H9 (cell line): ENCODE measurements around the gene MAD1L1. TPM values are rescaled to one million over a fixed set of nuclear protein-coding genes. Genes with fewer than 3 reads are reported as not detected.
A peak's percentile ranks its signal among the peaks of the same experiment; 100 is the strongest.

Experiments
- DNase-seq: peaks from one replicate; pipeline ENCODE4 v3.0.0-alpha.2; 2017
- H2AFZ ChIP-seq: one replicate; pipeline ENCODE4 v1.6.1; 2013; ENCODE audit warnings: mild to moderate bottlenecking, low read length, control low read depth, moderate library complexity
- H2AK5ac ChIP-seq: 2 replicates; pipeline ENCODE4 v1.6.1; 2013; ENCODE audit warnings: low read length, control low read depth, mixed read lengths; ENCODE audit not compliant: insufficient read length
- H2BK120ac ChIP-seq: one replicate; pipeline ENCODE4 v1.6.1; 2013; ENCODE audit warnings: low read depth, mild to moderate bottlenecking, low read length, control low read depth, inconsistent platforms; ENCODE audit not compliant: poor library complexity, severe bottlenecking
- H2BK12ac ChIP-seq: 2 replicates; pipeline ENCODE4 v1.6.1; 2013; ENCODE audit warnings: low read length, control low read depth, mixed read lengths, low read depth; ENCODE audit not compliant: insufficient read length
- H2BK15ac ChIP-seq: 2 replicates; pipeline ENCODE4 v1.6.1; 2013; ENCODE audit warnings: low read depth, low read length, control low read depth
- H2BK20ac ChIP-seq: one replicate; pipeline ENCODE4 v1.6.1; 2013; ENCODE audit warnings: low read depth, mild to moderate bottlenecking, low read length, control low read depth, inconsistent platforms; ENCODE audit not compliant: poor library complexity, severe bottlenecking
- H2BK5ac ChIP-seq: 2 replicates; pipeline ENCODE4 v1.6.1; 2013; ENCODE audit warnings: low read length, control low read depth, mixed read lengths; ENCODE audit not compliant: insufficient read length
- H3K14ac ChIP-seq: 2 replicates; pipeline ENCODE4 v1.6.1; 2013; ENCODE audit warnings: low read length, control low read depth; ENCODE audit not compliant: insufficient read depth
- H3K18ac ChIP-seq: 2 replicates; pipeline ENCODE4 v1.6.1; 2013; ENCODE audit warnings: low read depth, mild to moderate bottlenecking, mixed read lengths, low read length, control low read depth; ENCODE audit not compliant: insufficient read length
- H3K23ac ChIP-seq: 2 replicates; pipeline ENCODE4 v1.6.1; 2013; ENCODE audit warnings: low read length, control low read depth, mixed read lengths, low read depth; ENCODE audit not compliant: insufficient read length
- H3K23me2 ChIP-seq: 2 replicates; pipeline ENCODE4 v1.6.1; 2013; ENCODE audit warnings: low read depth, mild to moderate bottlenecking, mixed read lengths, low read length, control low read depth; ENCODE audit not compliant: insufficient read length, poor library complexity, severe bottlenecking
- H3K27ac ChIP-seq: 2 replicates; pipeline ENCODE4 v1.5.1; 2013; ENCODE audit warnings: low read length, control low read depth, mixed read lengths, low read depth; ENCODE audit not compliant: insufficient read length
- H3K27me3 ChIP-seq: 2 replicates; pipeline ENCODE4 v1.6.1; 2013; ENCODE audit warnings: low read length, control low read depth, inconsistent platforms; ENCODE audit not compliant: insufficient read depth
- H3K4ac ChIP-seq: 2 replicates; pipeline ENCODE4 v1.6.1; 2013; ENCODE audit warnings: low read depth, mild to moderate bottlenecking, control low read depth, inconsistent platforms, low read length, moderate library complexity
- H3K4me1 ChIP-seq: 2 replicates; pipeline ENCODE4 v1.6.1; 2013; ENCODE audit warnings: low read length, control low read depth, inconsistent platforms; ENCODE audit not compliant: insufficient read depth
- H3K4me2 ChIP-seq: 2 replicates; pipeline ENCODE4 v1.6.1; 2013; ENCODE audit warnings: low read length, control low read depth, mixed read lengths; ENCODE audit not compliant: insufficient read length, insufficient read depth
- H3K56ac ChIP-seq: 2 replicates; pipeline ENCODE4 v1.6.1; 2013; ENCODE audit warnings: low read depth, mild to moderate bottlenecking, mixed read lengths, low read length, control low read depth; ENCODE audit not compliant: insufficient read length
- H3K79me1 ChIP-seq: 2 replicates; pipeline ENCODE4 v1.6.1; 2013; ENCODE audit warnings: low read depth, mild to moderate bottlenecking, moderate library complexity, low read length, control low read depth, inconsistent platforms; ENCODE audit not compliant: insufficient read depth, poor library complexity, severe bottlenecking
- H3K79me2 ChIP-seq: 2 replicates; pipeline ENCODE4 v1.6.1; 2013; ENCODE audit warnings: low read length, control low read depth, inconsistent platforms; ENCODE audit not compliant: insufficient read depth
- H3K9ac ChIP-seq: 2 replicates; pipeline ENCODE4 v1.6.1; 2013; ENCODE audit warnings: low read length, control low read depth, mixed read lengths; ENCODE audit not compliant: insufficient read length; ENCODE audit errors: extremely low read depth
- H3K9me3 ChIP-seq: one replicate; pipeline ENCODE4 v1.6.1; 2013; ENCODE audit warnings: low read depth, low read length, inconsistent platforms; ENCODE audit not compliant: control insufficient read depth
- H3T11ph ChIP-seq: one replicate; pipeline ENCODE4 v1.6.1; 2013; ENCODE audit warnings: mild to moderate bottlenecking, low read length, control low read depth, inconsistent platforms
- H4K20me1 ChIP-seq: one replicate; pipeline ENCODE4 v1.6.1; 2013; ENCODE audit not compliant: control insufficient read depth, insufficient read length, insufficient read depth
- H4K5ac ChIP-seq: 2 replicates; pipeline ENCODE4 v1.6.1; 2013; ENCODE audit warnings: low read depth, mild to moderate bottlenecking, mixed read lengths, low read length, control low read depth; ENCODE audit not compliant: insufficient read length
- H4K8ac ChIP-seq: replicated peaks from 2 replicates; pipeline ENCODE4 v1.6.1; 2013; ENCODE audit warnings: low read length, control low read depth, mixed read lengths, low read depth; ENCODE audit not compliant: insufficient read length
- H4K91ac ChIP-seq: 2 replicates; pipeline ENCODE4 v1.6.1; 2013; ENCODE audit warnings: low read depth, mild to moderate bottlenecking, moderate library complexity, mixed read lengths, low read length, control low read depth; ENCODE audit not compliant: insufficient read length
- H3K27ac Mint-ChIP-seq, 3 experiments: 2 replicates in 2 of 3; 3 replicates in 1 of 3; pipeline ENCODE4 v1.8.0; 2020 to 2021; ENCODE audit warnings: mixed read lengths in 3 of 3, mild to moderate bottlenecking in 1 of 3, moderate library complexity in 1 of 3
- H3K27me3 Mint-ChIP-seq: 2 replicates; pipeline ENCODE4 v1.8.0; 2021; ENCODE audit warnings: low read depth, mild to moderate bottlenecking, moderate library complexity, mixed read lengths
- H3K36me3 Mint-ChIP-seq, 3 experiments: 2 replicates in 2 of 3; 3 replicates in 1 of 3; pipeline ENCODE4 v1.8.0; 2020 to 2021; ENCODE audit warnings: low read depth in 3 of 3, mixed read lengths in 3 of 3; ENCODE audit not compliant: insufficient read depth in 1 of 3
- H3K4me1 Mint-ChIP-seq, 2 experiments: 2 replicates each; pipeline ENCODE4 v1.8.0; 2020; ENCODE audit warnings: mixed read lengths in 2 of 2
- H3K4me3 Mint-ChIP-seq, 2 experiments: 2 replicates in 1 of 2; 3 replicates in 1 of 2; pipeline ENCODE4 v1.8.0; 2020 to 2021; ENCODE audit warnings: mild to moderate bottlenecking in 2 of 2, mixed read lengths in 2 of 2, moderate library complexity in 1 of 2
- H3K9me3 Mint-ChIP-seq, 2 experiments: 2 replicates in 1 of 2; 3 replicates in 1 of 2; pipeline ENCODE4 v1.8.0; 2020; ENCODE audit warnings: mild to moderate bottlenecking in 2 of 2, mixed read lengths in 2 of 2, moderate library complexity in 1 of 2
- WGBS: extraction: QIAGEN DNeasy Blood & Tissue Kit; methylation state at CpG from one replicate; pipeline ENCODE4 v1.1.7; 2013; ENCODE audit warnings: missing lambda C conversion rate, low lambda C conversion rate, mixed read lengths; ENCODE audit not compliant: insufficient read length; ENCODE audit errors: extremely low coverage; 5-methylcytosine and 5-hydroxymethylcytosine counted together
- total RNA-seq: library from RNA; stranded (reverse); gene quantifications from 2 replicates; pipeline ENCODE4 v1.2.1, GENCODE V29; 2021
- TF ChIP-seq, protein P1 (sequence below): fragments of 200-600 bp; sonication (generic); conservative IDR thresholded peaks from 3 replicates; pipeline ENCODE4 v1.8.0; 2021; ENCODE audit warnings: antibody characterized with exemption, mild to moderate bottlenecking

Gene MAD1L1
- total RNA-seq, 1 experiment from 2014 or later, result 39.0 TPM

DNA sequence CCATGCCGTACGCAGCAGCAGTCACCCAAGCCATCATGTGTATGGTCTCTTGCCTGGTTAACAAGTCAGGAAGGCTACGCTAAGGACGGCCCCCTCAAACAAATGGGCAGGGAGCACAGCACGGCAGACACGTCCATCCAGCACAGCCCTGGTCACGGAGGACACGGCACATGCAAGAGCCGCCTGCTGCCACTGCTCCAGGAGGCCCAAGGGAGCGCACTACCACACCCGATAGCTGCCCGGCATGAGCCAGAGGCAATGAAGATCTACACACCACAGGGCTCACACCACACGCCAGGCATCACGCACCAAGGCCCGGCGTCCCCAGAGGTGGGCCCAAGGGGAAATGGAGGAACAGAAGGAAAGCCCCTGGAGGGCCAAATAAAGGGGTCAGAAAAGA is 134.2 kb downstream of the MAD1L1 start:
- no peaks in the 10 kb centered on the region for H3K27me3 ChIP-seq
- no peak overlapping the region for H2AK5ac ChIP-seq
- H2BK120ac ChIP-seq, result no peak overlapping the region

More for the DNA sequence above, 134.2 kb downstream of the MAD1L1 start:
- no peak overlapping the region for H3K14ac ChIP-seq
- no peak for DNase-seq
- no peak overlapping the region for H4K8ac ChIP-seq
- no peak overlapping the region for H2AFZ ChIP-seq
- no peak overlapping the region for H4K91ac ChIP-seq
- no peak overlapping the region for H2BK15ac ChIP-seq
- no peaks in the 10 kb centered on the region for H3K79me1 ChIP-seq
- Mint-ChIP-seq H3K9me3 (no peaks in the 10 kb centered on the region; a peak in 1 of 5 replicates), H3K27me3 (no peaks in the 10 kb centered on the region; the same call in 1 of the 2 replicates), H3K36me3 (peaks cover 15 to 16% (median 16%) of the 10 kb centered on the region in 3 experiments; a peak in 6 of 7 replicates), H3K27ac (peak overlapping the region in 2 of 3 experiments; percentile 71 to 83; a peak in 3 of 7 replicates), H3K4me1 (peaks cover 0 to 5% of the 10 kb centered on the region in 2 experiments; a peak in 2 of 4 replicates), H3K4me3 (no peak overlapping the region)
- no peak overlapping the region for H4K5ac ChIP-seq
- no peak overlapping the region for H2BK12ac ChIP-seq
- H2BK5ac ChIP-seq, result no peak overlapping the region
- no peak overlapping the region for H2BK20ac ChIP-seq
- H3K9ac ChIP-seq, result no peak overlapping the region
- no peaks in the 10 kb centered on the region; the same call in 1 of the 2 replicates for H3K79me2 ChIP-seq
- H3K4me1 ChIP-seq, result no peaks in the 10 kb centered on the region
- H3T11ph ChIP-seq, result no peak overlapping the region
- H3K18ac ChIP-seq, result no peak overlapping the region
- H3K9me3 ChIP-seq, result no peaks in the 10 kb centered on the region
- H3K23me2 ChIP-seq, result no peaks in the 10 kb centered on the region
- H3K4ac ChIP-seq, result no peak overlapping the region
- no CpG with 5 or more reads among the region's 16 CpGs for WGBS
- no peak overlapping the region for H3K56ac ChIP-seq
- no peak overlapping the region for H3K4me2 ChIP-seq
- H3K23ac ChIP-seq, result no peak overlapping the region
- peaks cover 2% of the 10 kb centered on the region for H4K20me1 ChIP-seq
- TF ChIP-seq, protein P1, sequence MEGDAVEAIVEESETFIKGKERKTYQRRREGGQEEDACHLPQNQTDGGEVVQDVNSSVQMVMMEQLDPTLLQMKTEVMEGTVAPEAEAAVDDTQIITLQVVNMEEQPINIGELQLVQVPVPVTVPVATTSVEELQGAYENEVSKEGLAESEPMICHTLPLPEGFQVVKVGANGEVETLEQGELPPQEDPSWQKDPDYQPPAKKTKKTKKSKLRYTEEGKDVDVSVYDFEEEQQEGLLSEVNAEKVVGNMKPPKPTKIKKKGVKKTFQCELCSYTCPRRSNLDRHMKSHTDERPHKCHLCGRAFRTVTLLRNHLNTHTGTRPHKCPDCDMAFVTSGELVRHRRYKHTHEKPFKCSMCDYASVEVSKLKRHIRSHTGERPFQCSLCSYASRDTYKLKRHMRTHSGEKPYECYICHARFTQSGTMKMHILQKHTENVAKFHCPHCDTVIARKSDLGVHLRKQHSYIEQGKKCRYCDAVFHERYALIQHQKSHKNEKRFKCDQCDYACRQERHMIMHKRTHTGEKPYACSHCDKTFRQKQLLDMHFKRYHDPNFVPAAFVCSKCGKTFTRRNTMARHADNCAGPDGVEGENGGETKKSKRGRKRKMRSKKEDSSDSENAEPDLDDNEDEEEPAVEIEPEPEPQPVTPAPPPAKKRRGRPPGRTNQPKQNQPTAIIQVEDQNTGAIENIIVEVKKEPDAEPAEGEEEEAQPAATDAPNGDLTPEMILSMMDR, result no peak
- no peak overlapping the region for H3K27ac ChIP-seq
